Ishikawa (cell line): Measurements from ENCODE around the gene BDKRB2.

Experiments used
- CEBPB ChIP-seq: IDR thresholded peaks from 2 replicates; pipeline ENCODE4 v1.6.1; 2012
- CREB1 ChIP-seq: IDR thresholded peaks from 2 replicates; pipeline ENCODE4 v1.6.1; 2012; ENCODE audit warnings: low read depth
- EGR1 ChIP-seq: IDR thresholded peaks from 2 replicates; pipeline ENCODE4 v1.6.1; 2012
- EP300 ChIP-seq: IDR thresholded peaks from 2 replicates; pipeline ENCODE4 v1.6.1; 2012; ENCODE audit warnings: borderline replicate concordance
- FOXM1 ChIP-seq: IDR thresholded peaks from 2 replicates; pipeline ENCODE4 v1.6.1; 2012; ENCODE audit warnings: low read depth, borderline replicate concordance
- NFIC ChIP-seq: IDR thresholded peaks from 2 replicates; pipeline ENCODE4 v1.6.1; 2012
- RAD21 ChIP-seq: IDR thresholded peaks from 2 replicates; pipeline ENCODE4 v1.6.1; 2012; ENCODE audit warnings: low read depth
- REST ChIP-seq: IDR thresholded peaks from 2 replicates; pipeline ENCODE4 v1.6.1; 2012; ENCODE audit warnings: low read depth, mild to moderate bottlenecking
- TAF1 ChIP-seq: IDR thresholded peaks from 2 replicates; pipeline ENCODE4 v1.6.1; 2012; ENCODE audit warnings: low read depth, mild to moderate bottlenecking
- TCF12 ChIP-seq: IDR thresholded peaks from 2 replicates; pipeline ENCODE4 v1.6.1; 2012; ENCODE audit warnings: low read depth
- TEAD4 ChIP-seq: IDR thresholded peaks from 2 replicates; pipeline ENCODE4 v1.6.1; 2012
- USF1 ChIP-seq: IDR thresholded peaks from 2 replicates; pipeline ENCODE4 v1.6.1; 2012
- YY1 ChIP-seq: IDR thresholded peaks from 2 replicates; pipeline ENCODE4 v1.6.1; 2012; ENCODE audit warnings: low read depth
- ZBTB7A ChIP-seq: IDR thresholded peaks from 2 replicates; pipeline ENCODE4 v1.6.1; 2012; ENCODE audit warnings: low read depth
- TF ChIP-seq, protein P1 (sequence below): IDR thresholded peaks from 2 replicates; pipeline ENCODE4 v1.6.1; 2012

The BDKRB2 gene

GRCh38 chr14:96213871-96214465 lies 9.3 kb downstream of the BDKRB2 start:
- TF ChIP-seq CEBPB (no peak), YY1 (no peak), TAF1 (no peak), EGR1 (no peak), TEAD4 (no peak), FOXM1 (no peak), RAD21 (no peak), NFIC (no peak), USF1 (no peak), REST (no peak), EP300 (no peak), CREB1 (no peak), ZBTB7A (no peak), TCF12 (no peak)
- TF ChIP-seq, protein P1, sequence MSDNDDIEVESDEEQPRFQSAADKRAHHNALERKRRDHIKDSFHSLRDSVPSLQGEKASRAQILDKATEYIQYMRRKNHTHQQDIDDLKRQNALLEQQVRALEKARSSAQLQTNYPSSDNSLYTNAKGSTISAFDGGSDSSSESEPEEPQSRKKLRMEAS, result no peak

DNA sequence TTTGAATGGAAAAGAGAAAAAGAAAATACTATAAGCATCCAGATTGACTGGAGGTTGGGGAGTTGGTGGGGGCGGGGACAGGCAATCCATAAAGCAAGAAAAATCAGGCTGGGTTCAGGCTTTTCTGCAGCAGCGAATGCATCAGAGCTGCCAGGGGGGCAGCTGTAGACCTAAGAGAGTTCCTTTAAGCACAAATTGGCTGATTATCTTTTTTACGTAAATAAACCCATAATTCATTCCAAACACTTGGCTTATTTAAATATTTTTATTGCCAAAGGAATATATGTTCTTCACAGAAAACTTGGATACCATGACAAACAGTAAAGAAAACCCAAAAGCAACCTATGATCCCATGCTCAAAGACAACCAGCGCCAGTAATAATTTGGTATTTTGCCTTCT lies 10.2 kb downstream of the BDKRB2 start:
- TF ChIP-seq CEBPB, result no peak
- TF ChIP-seq CREB1, result no peak
- TF ChIP-seq RAD21, result no peak
- no peak for TF ChIP-seq EGR1
- no peak for TF ChIP-seq TEAD4
- no peak for TF ChIP-seq FOXM1
- no peak for TF ChIP-seq USF1
- TF ChIP-seq YY1, result no peak
- no peak for TF ChIP-seq TCF12
- TF ChIP-seq TAF1, result no peak
- no peak for TF ChIP-seq REST
- TF ChIP-seq ZBTB7A, result no peak
- no peak for TF ChIP-seq NFIC
- TF ChIP-seq, protein P1, result no peak
- no peak for TF ChIP-seq EP300

DNA sequence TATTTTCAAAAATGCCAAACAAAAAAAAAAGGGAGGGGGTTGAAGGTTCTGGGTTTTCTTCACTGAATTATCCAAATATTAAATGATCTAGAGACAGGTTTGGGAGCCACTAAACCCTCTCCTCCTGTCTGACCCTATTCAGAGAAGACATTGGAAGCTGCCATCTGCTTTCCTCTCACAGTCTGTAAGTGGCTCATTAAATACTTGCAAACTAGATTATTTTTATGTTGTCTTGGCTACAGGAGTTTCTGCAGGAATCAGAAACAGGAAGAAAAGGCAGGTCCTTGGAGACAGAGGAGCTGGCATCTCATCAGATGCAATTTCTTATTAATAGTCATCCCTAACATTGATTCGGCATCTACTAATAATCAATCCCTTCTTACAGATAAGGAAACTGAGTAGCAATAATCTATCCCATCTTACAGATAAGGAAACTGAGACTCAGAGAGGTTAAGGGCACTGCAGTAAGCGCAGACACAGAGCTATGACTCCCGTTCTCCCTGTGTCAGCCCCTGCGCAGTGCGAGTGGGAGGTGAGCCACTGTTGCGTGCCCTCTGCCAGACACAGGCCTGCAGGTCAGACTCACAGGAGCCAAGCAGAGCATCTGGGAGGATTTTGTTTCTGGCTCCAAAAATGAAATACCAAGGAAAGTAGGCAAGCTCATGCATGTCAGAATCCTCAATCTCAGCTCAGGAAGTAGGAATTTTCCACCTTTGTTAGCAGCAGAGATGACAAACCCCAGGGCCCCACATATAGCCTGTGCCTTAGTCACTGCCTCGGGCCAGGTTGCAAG lies 11.0 kb downstream of the BDKRB2 start:
- TF ChIP-seq TEAD4 (no peak), CREB1 (no peak), EGR1 (no peak), TCF12 (no peak), TAF1 (no peak), RAD21 (no peak), USF1 (no peak), REST (no peak), NFIC (no peak)
